Esophagus squamous epithelium (tissue), 5 donors: ENCODE data around the gene ZNF41. TPM values are rescaled to one million over a fixed set of nuclear protein-coding genes. Genes with fewer than 3 reads are reported as not detected.

Experiments used
- DNase-seq: peaks from one replicate; lab custom pipeline; 2025; lab: John Stamatoyannopoulos, UW
- H3K27ac ChIP-seq, 4 donors: fragments of 200-600 bp; sonication (generic); one replicate each; pipeline ENCODE4 v1.5.1; 2016 to 2019; ENCODE audit warnings: mild to moderate bottlenecking in 1 of 4
- H3K27me3 ChIP-seq, 4 donors: fragments of 200-600 bp; sonication (generic); 1 replicate in 3 of 4; 2 replicates in 1 of 4; pipeline versions ENCODE4 v1.5.1 to v1.6.0; 2017 to 2021; ENCODE audit warnings: antibody characterized with exemption in 1 of 4
- H3K36me3 ChIP-seq, 3 donors: fragments of 200-600 bp; sonication (generic); one replicate each; pipeline ENCODE4 v1.5.1; 2016 to 2019
- H3K4me1 ChIP-seq, 3 donors: fragments of 200-600 bp; sonication (generic); one replicate each; pipeline ENCODE4 v1.5.1; 2017 to 2019
- H3K4me3 ChIP-seq, 4 donors: fragments of 200-600 bp; sonication (generic); 1 replicate in 3 of 4; 2 replicates in 1 of 4; pipeline ENCODE4 v1.5.1; 2016 to 2019; ENCODE audit warnings: mild to moderate bottlenecking in 2 of 4, moderate library complexity in 1 of 4
- H3K9me3 ChIP-seq, 3 donors: fragments of 200-600 bp; sonication (generic); one replicate each; pipeline ENCODE4 v1.5.1; 2016 to 2019
- POLR2A ChIP-seq, 4 donors: fragments of 450-650 bp; IDR thresholded peaks; one replicate each; pipeline ENCODE4 v1.6.1; 2017; ENCODE audit warnings: antibody characterized with exemption in 4 of 4, mild to moderate bottlenecking in 4 of 4, moderate library complexity in 3 of 4
- WGBS, 2 donors: methylation state at CpG; one replicate each; pipeline ENCODE4 v1.1.5; 2018; 5-methylcytosine and 5-hydroxymethylcytosine counted together
- intact Hi-C: fragments of 100-400 bp; cut with DNase I; formaldehyde crosslinking; loops from one replicate; pipeline ENCODE4 v1.15.0; 2022
- total RNA-seq, 4 donors: library from RNA; depleted of rRNA; stranded (reverse); fragments of >200 nt; gene quantifications; one replicate each; pipeline ENCODE4 v1.1.0, GENCODE V29; 2016
- TF ChIP-seq, protein P1 (sequence below), 6 experiments: fragments of 450-650 bp in 4 of 6; fragments of 200-600 bp in 2 of 6; sonication (generic) in 2 of 6; IDR thresholded peaks; one replicate each; pipeline ENCODE4 v1.5.1; 2016 to 2019; ENCODE audit warnings: antibody characterized with exemption in 6 of 6, mild to moderate bottlenecking in 4 of 6, moderate library complexity in 4 of 6
- donor health status: DM: yes; HTN: yes; CAD: no.

ZNF41 gene
- total RNA-seq, 4 donors from 2014 or later = 6.0 to 9.1 (median 7.2) TPM

DNA sequence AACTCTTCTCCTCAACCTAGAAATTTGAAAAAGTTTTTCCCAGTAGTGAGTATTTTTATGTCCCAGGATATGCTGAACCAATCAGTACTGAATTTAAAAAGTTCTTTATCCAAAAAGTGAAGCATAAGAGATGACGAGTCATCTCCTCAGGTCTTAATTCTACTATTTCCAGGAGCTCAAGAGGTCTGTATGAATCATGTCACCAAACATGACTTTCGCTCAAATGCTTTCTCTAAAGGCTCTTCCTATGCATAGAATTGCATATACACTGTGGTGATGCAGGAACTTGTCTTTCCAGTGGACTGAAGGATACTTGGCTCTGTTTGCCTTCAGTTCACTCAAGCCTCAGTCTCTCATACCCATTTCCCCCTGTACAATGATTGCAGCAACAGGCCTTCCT is 36.1 kb downstream of the ZNF41 start:
- WGBS, 2 donors = 68 to 90% methylated on average over 2 of the region's 2 CpGs
- DNase-seq = no peak
- Histone ChIP-seq H3K36me3 (peaks cover 0 to 46% (median 0%) of the 10 kb centered on the region in 3 donors), H3K27ac (no peak overlapping the region), H3K9me3 (peaks cover 0 to 53% (median 26%) of the 10 kb centered on the region in 3 donors), H3K27me3 (no peaks in the 10 kb centered on the region), H3K4me1 (no peaks in the 10 kb centered on the region), H3K4me3 (no peak overlapping the region)
- TF ChIP-seq POLR2A (IDR thresholded peaks at IDR 0.05) = no peak
- TF ChIP-seq, protein P1, sequence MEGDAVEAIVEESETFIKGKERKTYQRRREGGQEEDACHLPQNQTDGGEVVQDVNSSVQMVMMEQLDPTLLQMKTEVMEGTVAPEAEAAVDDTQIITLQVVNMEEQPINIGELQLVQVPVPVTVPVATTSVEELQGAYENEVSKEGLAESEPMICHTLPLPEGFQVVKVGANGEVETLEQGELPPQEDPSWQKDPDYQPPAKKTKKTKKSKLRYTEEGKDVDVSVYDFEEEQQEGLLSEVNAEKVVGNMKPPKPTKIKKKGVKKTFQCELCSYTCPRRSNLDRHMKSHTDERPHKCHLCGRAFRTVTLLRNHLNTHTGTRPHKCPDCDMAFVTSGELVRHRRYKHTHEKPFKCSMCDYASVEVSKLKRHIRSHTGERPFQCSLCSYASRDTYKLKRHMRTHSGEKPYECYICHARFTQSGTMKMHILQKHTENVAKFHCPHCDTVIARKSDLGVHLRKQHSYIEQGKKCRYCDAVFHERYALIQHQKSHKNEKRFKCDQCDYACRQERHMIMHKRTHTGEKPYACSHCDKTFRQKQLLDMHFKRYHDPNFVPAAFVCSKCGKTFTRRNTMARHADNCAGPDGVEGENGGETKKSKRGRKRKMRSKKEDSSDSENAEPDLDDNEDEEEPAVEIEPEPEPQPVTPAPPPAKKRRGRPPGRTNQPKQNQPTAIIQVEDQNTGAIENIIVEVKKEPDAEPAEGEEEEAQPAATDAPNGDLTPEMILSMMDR (IDR thresholded peaks at IDR 0.05) = no peak
- intact Hi-C loops = no loop called here

DNA sequence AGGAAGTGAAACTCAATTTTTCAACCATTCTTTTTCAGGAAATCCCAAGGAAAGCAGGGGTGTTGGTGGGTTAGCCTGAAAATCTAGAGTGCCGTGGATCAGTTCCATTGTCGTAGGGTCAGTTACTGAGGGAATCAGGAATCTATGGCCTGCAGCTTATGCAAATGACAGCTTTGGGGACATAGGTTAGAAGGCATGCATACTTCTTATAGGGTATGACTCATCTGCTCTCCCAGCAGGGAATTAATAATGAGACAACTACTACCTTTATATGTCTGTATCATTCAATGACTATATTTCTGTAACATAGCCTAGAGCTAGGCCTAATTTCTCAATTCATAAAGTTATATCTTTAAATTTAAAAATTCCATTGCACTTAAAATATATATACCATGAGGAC is 36.6 kb downstream of the ZNF41 start:
- H3K4me3 ChIP-seq = no peak overlapping the region
- H3K27me3 ChIP-seq = no peaks in the 10 kb centered on the region
- H3K4me1 ChIP-seq = no peaks in the 10 kb centered on the region
- H3K36me3 ChIP-seq = peaks cover 0 to 40% (median 0%) of the 10 kb centered on the region in 3 donors
- no peak for DNase-seq
- H3K27ac ChIP-seq = no peak overlapping the region
- 86 to 94% methylated on average over 2 of the region's 2 CpGs for WGBS, 2 donors
- intact Hi-C loops = no loop called here
- H3K9me3 ChIP-seq = peaks cover 0 to 50% (median 26%) of the 10 kb centered on the region in 3 donors
- no peak for TF ChIP-seq POLR2A (IDR thresholded peaks at IDR 0.05)
- TF ChIP-seq, protein P1 (IDR thresholded peaks at IDR 0.05) = no peak

DNA sequence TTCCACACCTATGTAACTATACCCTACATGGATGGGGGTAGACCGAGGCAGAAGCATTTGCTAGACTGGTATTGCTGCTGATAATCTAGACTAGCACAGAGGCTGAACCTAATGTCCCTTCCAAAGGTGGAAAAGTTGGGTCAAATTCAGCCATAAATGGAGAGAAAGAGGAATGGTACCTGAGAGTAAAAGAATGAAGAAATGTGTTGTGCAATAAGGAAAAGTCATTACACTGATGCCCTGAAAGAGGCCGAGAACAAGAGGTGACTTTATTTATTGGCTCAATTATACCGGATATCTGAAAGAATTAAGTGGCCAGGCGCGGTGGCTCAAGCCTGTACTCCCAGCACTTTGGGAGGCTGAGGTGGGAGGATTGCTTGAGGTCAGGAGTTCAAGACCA is 52.1 kb downstream of the ZNF41 start:
- H3K4me1 ChIP-seq = no peaks in the 10 kb centered on the region
- no peak overlapping the region for H3K27ac ChIP-seq
- no peak for DNase-seq
- H3K4me3 ChIP-seq = no peak overlapping the region
- TF ChIP-seq POLR2A (IDR thresholded peaks at IDR 0.05) = no peak
- TF ChIP-seq, protein P1 (IDR thresholded peaks at IDR 0.05) = no peak
- 88 to 93% methylated on average over 5 of the region's 5 CpGs for WGBS, 2 donors
- H3K9me3 ChIP-seq = no peaks in the 10 kb centered on the region
- no peaks in the 10 kb centered on the region for H3K27me3 ChIP-seq
- H3K36me3 ChIP-seq = no peaks in the 10 kb centered on the region
- intact Hi-C loops = no loop called here

DNA sequence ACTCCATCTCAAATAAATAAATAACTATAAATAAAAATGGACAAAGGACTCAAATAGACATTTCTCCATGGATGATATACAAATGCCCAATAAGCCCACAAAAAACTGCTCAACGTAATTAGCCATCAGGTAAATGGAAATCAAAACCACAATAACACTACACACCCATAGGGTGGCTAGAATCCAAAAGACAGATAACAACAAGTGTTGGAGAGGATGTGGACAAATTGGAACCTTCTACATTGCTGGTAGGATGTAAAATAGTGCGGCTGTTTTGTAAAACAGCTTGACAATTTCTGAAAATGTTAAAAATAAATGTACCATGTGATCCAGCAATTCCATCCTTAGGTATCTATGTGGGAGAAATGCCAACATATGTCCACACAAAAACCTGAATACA is 60.6 kb downstream of the ZNF41 start:
- Histone ChIP-seq H3K36me3 (no peaks in the 10 kb centered on the region), H3K4me3 (no peak overlapping the region), H3K27me3 (no peaks in the 10 kb centered on the region), H3K9me3 (no peaks in the 10 kb centered on the region), H3K4me1 (no peaks in the 10 kb centered on the region), H3K27ac (no peak overlapping the region)
- no peak for TF ChIP-seq POLR2A (IDR thresholded peaks at IDR 0.05)
- TF ChIP-seq, protein P1 (IDR thresholded peaks at IDR 0.05) = no peak
- DNase-seq = no peak
- intact Hi-C loops = no loop called here
- WGBS, 2 donors = 74 to 91% methylated on average over 2 of the region's 2 CpGs

DNA sequence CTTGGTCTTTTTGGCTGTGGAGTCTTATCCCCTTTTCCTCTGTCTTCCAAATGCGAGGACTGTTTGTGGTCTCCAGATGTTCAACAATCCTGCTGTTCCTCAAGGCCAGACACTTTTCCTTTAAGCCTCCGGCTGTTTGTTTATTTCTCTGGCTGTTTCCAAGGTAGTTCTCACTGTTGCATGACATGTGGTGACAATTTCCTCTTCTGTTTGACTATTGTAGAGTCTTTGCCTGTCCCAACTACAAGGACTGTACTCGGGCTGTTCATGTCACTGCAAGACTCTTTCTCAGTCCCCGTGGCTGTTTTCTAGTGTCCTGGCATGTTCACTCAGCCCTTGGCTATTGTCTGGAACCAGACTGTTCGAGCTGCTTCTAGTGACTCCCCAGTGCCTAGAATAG is 62.1 kb downstream of the ZNF41 start:
- 22 to 37% methylated on average over 5 of the region's 5 CpGs for WGBS, 2 donors

More for the DNA sequence above, 62.1 kb downstream of the ZNF41 start:
- TF ChIP-seq, protein P1 (IDR thresholded peaks at IDR 0.05) = no peak
- TF ChIP-seq POLR2A (IDR thresholded peaks at IDR 0.05) = no peak
- H3K4me1 ChIP-seq = no peaks in the 10 kb centered on the region
- no peak for DNase-seq
- H3K9me3 ChIP-seq = no peaks in the 10 kb centered on the region
- intact Hi-C loops = no loop called here
- no peaks in the 10 kb centered on the region for H3K27me3 ChIP-seq
- H3K4me3 ChIP-seq = no peak overlapping the region
- H3K36me3 ChIP-seq = no peaks in the 10 kb centered on the region
- no peak overlapping the region for H3K27ac ChIP-seq
